Measurements from ENCODE around the gene DNMBP. TPM values are rescaled to one million over a fixed set of nuclear protein-coding genes. Genes with fewer than 3 reads are reported as not detected.
"Not testable (repeated sequence)": the region's sequence is repeated elsewhere in the genome, so short reads cannot be mapped to it uniquely, and the experiment has no call there.

Gene DNMBP
- total RNA-seq, 1 donor from 2014 or later: 5.7 TPM

DNA sequence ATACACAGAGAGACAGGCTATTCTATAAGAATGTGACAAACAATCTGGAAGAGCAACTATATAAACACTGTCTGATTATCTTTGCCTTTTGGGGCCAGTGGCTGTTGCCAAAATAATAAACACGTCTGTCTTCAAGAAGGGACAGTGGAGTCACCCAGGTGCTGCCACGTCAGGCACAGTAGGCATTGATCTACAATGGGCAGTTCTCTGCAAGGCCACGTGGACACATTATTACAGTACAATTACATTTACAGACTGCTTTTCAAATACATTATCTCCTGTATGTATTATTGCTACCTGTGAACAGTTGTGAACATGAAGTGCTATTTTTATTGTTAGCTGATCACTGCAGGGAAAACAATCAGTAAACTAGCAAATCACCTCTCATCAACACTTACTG, 14.0 kb downstream of the DNMBP start:
- intact Hi-C loops (cut with DNase I): no loop called here
- DNase-seq (no peak), ATAC-seq (ENCODE audit: poor library complexity) (no peak)

DNA sequence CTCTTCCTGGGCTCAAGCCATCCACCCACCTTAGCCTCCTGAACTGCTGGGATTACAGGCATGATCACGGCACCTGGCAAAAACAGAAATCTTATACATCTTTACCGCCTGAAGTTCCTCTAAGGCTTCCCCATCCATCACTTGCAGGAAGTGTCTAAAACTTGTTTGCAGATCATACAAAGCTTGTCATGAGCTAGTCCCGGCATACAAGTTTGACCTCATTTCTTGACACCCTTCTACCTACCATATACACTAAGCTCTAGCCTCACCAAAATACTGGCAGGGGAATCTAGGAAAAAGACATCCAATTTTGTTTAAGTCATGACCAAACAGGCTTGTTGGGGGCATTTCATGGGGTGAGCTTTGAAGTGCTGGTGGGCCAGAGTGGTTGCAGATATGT, 14.5 kb downstream of the DNMBP start:
- intact Hi-C loops (cut with DNase I): no loop called here
- ATAC-seq (ENCODE audit: poor library complexity) (no peak), DNase-seq (no peak)

DNA sequence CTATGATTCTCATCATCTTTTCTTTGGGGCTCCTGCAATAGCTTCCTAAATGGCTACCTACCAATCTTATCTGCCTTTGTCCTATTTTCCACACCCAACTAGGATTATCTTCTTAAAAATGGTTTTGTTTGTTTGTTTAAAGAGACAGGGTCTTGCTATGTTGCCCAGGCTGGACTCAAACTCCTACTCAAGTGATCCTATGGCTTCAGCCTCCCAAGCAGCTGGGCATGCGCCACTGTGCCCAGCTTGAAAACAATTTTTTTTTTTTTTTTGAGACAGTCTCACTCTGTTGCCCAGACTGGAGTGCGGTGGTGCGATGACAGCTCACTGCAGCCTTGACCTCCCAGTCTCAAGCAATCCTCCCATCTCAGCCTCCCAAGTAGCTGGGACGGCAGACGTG, 14.9 kb downstream of the DNMBP start:
- ATAC-seq (ENCODE audit: poor library complexity) (no peak), DNase-seq (no peak)
- intact Hi-C loops (cut with DNase I): no loop called here

DNA sequence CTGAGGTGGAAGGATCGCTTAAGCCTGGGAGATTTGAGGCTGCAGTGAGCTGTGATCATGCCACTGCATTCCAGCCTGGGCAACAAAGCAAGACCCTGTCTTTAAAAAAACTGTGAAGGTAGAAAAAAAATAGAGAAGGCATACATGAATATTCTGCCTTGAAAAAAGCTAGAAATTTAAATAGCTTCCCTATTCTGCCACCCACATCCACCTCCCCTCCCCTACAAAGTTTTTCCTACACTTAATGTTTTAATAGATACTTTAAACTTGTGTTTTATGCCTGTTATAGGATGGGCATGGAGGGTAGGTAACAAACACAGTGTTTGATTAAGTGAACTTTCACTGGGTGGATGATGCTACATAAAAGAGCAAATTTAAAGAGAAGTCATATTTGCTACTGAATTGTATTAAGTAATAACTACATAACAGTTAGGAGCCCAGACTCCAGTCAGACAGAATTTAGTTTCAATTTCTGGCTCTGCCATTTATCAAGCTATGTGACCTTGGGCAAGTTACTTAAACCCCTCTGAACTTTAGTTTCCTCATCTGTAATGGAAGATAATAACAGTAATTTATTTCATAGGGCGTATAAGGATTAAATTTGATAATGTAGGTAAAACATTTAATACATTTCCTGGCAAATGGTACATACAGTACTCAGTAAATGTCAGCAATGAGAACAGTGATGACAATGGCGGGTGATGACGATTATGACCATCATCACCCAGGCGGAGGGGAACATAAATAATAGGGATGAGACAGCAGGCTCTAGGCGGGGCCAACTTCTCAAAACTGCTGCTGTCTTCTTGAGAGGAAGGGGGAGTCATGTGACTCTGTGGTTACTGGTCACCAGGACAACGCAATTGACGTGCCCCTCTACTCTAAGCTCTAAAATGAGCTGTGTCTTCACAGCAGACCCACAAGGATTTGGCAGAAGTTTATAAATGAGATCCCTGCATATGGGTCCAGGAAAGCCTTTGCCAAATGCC, 15.8 kb downstream of the DNMBP start:
- intact Hi-C loops (cut with DNase I): no loop called here
- DNase-seq (peak; percentile 68), ATAC-seq (ENCODE audit: poor library complexity) (peak; percentile 65)

DNA sequence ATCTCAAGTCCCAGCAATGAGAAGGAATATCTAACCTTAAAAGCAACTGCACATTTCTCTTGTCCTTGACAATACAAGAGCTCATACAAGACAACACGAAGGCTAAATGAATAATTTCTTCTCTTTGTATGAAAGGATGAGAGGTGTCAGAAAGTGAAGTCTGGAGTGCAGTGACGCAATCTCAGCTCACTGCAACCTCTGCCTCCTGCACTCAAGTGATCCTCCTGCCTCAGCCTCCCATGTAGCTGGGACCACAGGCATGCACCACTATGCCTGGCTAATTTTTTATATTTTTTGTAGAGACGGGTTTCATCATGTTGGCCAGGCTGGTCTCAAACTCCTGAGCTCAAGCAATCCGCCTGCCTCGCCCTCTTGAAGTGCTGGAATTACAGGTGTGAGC, 24.1 kb downstream of the DNMBP start:
- DNase-seq; ATAC-seq (ENCODE audit: poor library complexity); intact Hi-C loops (cut with DNase I): not testable (repeated sequence)

DNA sequence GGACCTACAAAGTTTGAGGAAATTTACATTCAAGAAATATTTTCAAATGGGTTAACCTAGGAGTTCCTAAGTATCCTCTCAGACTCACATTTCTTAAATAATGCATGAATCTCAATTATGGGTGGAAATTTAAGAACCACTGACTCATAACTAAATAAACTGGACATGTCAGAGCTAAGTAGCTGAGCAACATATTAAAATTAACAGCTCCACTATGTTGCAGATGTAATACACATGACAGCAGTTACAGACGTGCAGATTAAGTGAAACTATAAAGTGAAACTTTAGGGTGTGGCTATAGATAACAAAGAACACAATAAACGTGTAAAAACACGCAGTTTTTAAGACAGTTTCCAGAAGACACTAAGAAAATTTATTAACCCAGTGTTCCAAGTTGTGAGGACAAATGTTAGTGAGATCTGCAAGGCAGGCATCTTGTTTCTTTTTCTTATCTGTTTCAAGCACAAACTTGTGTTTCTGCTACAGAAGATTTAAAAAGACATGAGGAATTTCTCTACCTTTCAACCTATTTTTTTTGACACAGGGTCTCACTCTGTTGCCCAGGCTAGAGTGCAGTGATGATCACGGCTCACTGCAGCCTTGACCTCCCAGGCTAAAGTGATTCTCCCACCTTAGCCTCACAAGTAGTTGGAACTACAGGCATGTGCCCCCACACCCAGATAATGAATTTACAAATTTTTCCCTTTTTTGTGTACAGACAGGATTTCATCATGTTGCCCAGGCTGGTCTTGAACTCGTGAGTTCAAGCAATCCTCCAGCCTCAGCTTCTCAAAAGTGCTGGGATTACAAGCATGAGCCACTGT, 25.3 kb downstream of the DNMBP start:
- DNase-seq (no peak), ATAC-seq (ENCODE audit: poor library complexity) (no peak)
- intact Hi-C loops (cut with DNase I): no loop called here

DNA sequence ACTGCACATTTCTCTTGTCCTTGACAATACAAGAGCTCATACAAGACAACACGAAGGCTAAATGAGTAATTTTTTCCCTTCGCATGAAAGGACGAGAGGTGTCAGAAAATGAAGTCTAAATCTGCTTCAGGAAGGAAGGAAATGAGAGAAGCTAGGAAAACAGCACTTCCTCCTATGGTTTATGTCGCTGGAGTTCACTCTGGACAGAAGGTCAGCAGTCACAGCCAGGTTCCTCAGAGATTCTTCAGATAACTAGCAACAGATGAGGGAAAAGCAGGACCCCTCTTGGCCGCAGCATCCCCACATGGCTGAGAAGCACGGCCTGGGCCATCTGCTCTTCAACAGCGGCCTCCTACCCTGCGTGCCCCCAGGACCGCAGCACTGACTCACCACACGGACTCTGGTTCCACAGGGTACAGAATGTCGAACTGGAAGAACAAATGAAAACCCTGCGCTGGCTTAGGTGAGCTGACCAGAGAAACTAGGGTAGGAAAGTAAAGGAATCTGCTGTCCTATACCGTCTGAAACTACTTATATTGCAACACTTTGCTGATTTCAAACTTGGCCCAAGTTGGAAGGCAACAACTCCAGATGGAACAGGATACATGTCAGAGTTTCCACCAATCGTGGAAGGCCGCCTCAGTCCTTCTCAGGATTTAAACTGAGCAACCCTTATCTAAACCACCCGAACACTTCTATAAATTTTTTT, 26.3 kb downstream of the DNMBP start:
- DNase-seq (peak; percentile 62), ATAC-seq (ENCODE audit: poor library complexity) (peak; percentile 70)
- intact Hi-C loops (cut with DNase I): no loop called here

DNA sequence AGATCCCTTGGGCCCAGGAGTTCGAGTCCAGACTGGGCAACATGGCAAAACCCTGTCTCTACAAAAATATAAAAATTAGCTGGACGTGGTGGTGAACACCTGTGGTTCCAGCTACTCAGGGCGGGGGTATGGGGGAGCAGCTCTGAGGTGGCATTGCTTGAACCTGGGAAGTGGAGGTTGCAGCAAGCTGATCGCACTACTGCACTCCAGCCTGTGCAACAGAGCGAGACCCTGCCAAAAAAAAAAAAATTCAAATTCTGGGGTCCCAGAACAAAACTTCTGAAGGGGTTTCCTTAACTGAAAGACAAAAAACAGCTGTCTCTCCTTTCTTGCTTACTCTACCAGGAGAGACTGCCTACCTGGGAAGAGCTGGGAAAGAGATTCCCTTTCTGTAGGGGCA, 27.0 kb downstream of the DNMBP start:
- intact Hi-C loops (cut with DNase I): no loop called here
- no peak for DNase-seq
- ATAC-seq (ENCODE audit: poor library complexity): no peak

DNA sequence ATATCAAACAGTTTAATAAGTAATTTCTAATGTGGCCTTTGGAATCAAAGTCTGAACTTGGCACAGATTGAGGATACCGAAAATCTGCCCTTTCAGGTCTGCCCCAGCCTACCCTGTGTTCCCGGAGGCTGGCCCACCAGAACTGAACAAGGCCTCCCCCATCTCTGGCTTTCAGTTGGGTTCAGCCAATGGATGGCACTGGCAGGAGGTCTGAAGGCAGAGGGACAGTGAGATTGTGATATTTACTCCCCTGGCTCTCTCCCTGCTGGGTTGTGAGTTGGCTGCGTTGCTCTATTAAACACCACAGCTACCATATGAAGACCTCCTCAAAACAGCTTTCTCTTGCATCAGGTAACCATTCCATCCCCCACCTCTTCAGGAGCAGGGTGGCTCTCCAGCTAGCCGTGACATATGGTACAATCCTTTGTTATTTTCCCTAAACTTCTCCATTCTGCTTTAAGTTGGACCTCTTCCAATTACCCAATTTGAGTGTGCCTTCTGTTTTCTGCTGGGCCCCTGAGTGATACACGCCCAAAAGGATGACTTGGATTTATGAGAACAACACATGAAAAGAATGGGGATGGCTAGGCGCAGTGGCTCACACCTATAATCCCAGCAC, 28.1 kb downstream of the DNMBP start:
- intact Hi-C loops (cut with DNase I): no loop called here
- no peak for DNase-seq

DNA sequence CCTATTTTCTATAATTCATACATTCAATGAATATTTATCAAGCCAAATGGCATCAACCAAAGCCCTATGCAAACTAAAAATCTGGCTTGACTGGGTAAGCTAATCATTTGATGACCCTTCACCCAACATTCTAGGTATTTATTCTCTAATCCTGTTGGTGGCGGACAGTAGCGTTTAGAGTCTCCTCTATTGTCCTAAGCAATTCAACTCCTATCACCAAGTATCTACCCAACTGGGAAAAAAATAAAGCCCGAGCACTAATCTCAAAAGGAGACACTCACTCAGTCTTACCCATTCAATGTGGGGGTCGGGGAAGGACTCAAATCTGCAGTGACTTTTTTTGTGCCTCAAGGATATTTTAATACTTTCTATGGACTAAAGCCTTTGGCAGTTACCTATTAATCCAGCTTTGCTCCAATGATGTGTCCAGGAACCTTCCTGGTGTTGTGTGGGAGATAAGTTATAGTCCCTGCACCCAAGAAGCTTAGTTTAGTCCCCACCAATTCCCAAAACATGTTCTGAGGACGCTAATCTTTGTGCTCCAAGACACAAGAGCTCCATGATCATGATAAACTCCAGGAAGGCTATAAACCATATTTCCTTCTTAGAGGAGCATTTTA, 30.6 kb downstream of the DNMBP start:
- DNase-seq (no peak), ATAC-seq (ENCODE audit: poor library complexity) (no peak)
- intact Hi-C loops (cut with DNase I): no loop called here

More for the DNA sequence above, 28.1 kb downstream of the DNMBP start:
- peak; percentile 23 for ATAC-seq (ENCODE audit: poor library complexity)

DNA sequence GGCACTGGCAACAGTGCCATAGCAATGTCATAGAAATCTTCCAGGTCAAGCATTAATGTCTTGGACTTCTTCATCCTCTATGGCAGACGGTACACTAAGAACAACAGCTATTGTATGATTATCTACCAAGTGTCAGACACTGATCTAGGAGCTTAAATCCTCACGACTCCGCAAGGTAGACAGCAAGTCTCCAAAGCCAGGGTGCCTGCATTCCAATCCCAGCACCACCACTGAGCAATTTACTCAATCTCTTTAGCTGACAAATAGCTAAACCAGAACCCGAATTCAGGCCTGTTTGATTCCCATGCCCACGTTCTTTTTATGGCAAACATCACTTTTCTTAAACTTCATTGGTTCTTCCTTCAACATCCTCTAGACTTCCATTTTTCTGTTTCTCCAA, 31.8 kb downstream of the DNMBP start:
- DNase-seq (no peak), ATAC-seq (ENCODE audit: poor library complexity) (no peak)
- intact Hi-C loops (cut with DNase I): no loop called here

DNA sequence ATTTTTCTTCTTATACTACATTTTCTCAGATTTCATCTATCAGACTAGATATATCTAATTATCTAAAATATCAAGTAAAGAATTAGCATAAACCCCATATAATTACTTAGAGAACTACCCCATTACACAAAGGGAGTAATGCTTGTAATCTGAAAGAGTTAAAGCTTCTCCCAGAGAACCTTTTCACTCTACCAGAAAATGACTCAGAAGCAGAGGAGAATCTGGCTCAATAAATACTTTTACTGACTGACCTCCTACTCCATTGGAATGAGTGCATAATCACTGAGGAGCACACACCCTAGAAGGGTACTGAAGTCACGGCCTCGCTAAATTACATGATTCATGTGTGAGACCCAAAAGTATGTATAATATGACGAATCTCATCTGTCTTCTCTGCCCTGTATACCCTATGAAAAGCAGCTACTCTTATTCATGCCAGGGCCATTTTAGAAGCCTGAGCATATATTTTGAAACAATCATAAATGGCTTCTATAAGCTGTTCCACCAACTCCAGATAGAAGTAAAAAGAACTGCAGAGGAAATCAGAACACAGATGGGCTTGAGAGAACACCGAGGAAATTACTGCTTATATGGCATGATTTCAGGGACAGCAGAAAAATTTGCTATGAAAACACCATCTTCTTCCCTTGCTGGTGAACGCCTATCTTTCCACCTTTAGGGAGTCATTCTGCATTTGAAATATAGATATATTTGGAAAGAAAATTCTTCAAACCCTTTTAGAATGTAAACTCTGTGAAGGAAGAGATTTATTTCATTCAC, 32.7 kb downstream of the DNMBP start:
- intact Hi-C loops (cut with DNase I): no loop called here
- peak; percentile 75 for ATAC-seq (ENCODE audit: poor library complexity)

DNA sequence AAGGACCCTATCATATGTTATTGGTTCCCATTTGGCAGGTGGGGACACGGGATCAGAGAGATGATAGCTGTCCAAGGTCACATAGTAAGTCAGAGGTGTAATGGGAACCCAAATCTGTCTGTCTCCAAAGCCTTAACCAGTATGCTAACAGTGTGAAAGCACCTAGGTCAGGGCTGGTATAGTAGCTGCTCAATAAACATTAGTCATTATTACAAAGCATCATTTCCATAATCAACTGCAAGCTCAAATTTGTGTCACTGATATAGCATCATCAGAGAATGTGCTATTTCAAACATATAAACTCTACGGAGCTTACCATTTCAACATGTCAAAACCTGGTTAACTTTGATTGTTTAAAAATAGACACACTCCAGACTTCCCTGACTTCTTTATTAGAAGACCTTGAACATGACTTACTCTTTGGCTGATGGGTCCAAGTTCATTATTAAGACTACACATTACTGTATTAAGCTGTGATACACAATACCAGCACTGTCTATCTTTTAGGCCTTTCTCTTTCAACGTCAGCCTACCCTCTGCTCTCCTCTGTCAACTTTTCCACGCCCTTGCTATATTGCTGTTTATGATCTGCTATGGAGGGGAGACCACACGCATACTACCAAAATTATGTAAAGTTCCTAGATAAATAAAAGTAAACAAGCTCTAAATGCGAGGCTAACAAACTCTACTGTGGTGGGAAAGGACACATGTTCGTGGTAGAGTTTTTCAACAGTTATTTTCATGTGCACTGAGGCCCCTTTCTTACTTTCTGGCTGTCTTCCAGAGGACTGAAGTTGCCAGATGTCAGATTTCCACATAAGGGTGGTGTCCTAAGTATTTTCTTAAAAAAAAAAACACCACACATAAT, 33.6 kb downstream of the DNMBP start:
- ATAC-seq (ENCODE audit: poor library complexity) (peak; percentile 75), DNase-seq (no peak)
- intact Hi-C loops (cut with DNase I): no loop called here

More for the DNA sequence above, 32.7 kb downstream of the DNMBP start:
- DNase-seq: no peak

DNA sequence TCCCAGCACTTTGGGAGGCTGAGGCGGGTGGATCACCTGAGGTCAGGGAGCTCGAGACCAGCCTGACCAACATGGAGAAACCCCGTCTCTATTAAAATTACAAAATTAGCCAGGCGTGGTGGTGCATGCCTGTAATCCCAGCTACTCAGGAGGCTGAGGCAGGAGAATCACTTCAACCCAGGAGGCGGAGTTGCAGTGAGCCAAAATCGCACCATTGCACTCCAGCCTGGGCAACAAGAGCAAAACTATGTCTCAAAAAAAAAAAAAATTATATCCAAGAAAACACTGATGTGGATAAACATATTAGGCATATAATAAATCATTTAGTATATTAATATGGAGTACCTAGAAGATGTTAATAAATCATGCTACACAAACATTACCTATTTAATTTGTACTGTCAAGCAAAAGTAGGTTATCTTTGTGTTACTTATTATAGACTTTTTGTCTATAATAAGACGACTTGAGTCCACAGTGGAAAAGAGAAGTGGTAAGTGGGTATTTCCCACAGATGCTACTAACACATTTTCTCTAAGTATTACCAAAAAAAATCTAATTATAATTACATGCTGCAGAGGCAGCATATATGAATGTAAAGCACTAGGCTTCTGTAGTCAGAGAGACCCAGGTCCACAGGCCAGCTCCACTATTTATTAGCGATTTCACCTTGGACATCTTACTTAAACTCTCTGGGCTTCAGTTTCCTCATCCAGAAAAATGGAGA, 34.5 kb downstream of the DNMBP start:
- intact Hi-C loops (cut with DNase I): no loop called here
- ATAC-seq (ENCODE audit: poor library complexity) (no peak), DNase-seq (no peak)

DNA sequence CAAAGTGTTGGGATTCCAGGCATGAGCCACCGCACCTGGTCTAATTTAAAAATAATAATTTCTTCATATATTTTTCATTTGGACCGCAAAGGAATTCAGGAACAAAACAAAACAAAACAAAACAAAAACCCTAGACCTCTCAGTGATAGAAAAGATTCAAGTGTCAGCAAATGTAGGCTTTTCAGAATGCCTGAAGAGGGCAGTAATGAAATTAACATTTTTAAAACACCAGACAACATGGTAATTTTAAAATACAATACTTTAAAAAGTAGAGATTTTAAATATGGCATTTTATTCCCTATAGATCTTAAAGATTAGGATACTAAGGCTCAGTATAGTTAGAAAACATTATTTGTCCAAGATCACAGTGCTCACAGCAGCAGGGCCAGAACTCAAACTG, 36.6 kb downstream of the DNMBP start:
- no peak for DNase-seq
- no peak for ATAC-seq (ENCODE audit: poor library complexity)
- intact Hi-C loops (cut with DNase I): no loop called here

DNA sequence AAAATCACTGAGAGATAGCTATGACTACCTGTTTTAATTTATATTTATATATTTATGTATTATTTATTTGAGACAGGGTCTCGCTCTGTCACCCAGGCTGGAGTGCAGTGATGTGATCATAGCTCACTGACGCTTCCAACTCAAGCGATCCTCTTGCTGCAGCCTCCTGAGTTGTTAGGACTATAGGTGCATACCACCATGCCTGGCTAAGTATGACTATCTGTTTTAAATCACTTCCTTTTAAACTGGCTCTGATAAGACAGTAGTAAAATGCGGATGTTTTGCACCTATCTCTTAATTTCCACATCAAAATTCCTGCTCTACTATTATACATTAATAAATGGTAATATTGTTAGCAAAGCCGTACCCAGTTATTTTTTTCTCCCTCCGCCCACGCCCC, 41.8 kb downstream of the DNMBP start:
- ATAC-seq (ENCODE audit: poor library complexity) (no peak), DNase-seq (no peak)
- intact Hi-C loops (cut with DNase I): no loop called here

Data from Right ventricle myocardium superior (tissue), 1 donor.